Measurements from ENCODE around the gene RESP18.
A peak's percentile ranks its signal among the peaks of the same experiment; 100 is the strongest.

The RESP18 gene

GRCh38 chr2:219332542-219332941, at the start of gene RESP18:
RESP18 (minus strand) TSS chr2:219332744.
- no peak for DNase-seq (ENCODE audit: low read depth)

GRCh38 chr2:219381448-219381847, 48.9 kb upstream of the RESP18 start:
- DNase-seq (ENCODE audit: low read depth): no peak

GRCh38 chr2:219380926-219381325, 48.4 kb upstream of the RESP18 start:
- DNase-seq (ENCODE audit: low read depth): no peak

GRCh38 chr2:219378163-219378851, 45.8 kb upstream of the RESP18 start:
- no peak for DNase-seq (ENCODE audit: low read depth)

- DNase-seq (ENCODE audit: low read depth): no peak
Observed at GRCh38 chr2:219369447-219369861, 36.9 kb upstream of the RESP18 start.

DNA sequence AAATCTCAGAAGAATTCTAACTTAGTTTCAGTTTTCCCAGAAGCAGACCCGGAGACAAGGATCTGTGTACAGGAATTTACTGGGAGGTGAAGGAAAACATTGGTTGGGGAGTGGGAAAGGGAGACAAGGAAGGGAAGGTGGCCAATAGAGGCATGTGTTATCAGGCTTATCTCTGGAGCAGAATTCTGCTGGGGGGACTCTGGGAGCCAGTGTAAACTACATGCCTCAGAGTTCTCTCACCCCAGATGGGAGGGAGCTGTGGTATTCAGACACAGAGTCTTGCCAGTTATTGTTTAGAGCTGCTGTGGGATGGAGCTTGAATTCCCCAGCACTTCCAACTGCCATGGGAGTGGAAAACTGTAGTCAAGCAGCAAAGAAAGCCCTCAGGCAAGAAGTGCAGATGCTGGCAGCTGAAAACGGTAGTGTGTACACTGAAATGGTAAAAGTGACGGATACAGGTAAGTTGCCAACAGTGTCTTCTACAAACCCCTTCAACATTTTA, 36.2 kb upstream of the RESP18 start:
- DNase-seq (ENCODE audit: low read depth): no peak

DNA sequence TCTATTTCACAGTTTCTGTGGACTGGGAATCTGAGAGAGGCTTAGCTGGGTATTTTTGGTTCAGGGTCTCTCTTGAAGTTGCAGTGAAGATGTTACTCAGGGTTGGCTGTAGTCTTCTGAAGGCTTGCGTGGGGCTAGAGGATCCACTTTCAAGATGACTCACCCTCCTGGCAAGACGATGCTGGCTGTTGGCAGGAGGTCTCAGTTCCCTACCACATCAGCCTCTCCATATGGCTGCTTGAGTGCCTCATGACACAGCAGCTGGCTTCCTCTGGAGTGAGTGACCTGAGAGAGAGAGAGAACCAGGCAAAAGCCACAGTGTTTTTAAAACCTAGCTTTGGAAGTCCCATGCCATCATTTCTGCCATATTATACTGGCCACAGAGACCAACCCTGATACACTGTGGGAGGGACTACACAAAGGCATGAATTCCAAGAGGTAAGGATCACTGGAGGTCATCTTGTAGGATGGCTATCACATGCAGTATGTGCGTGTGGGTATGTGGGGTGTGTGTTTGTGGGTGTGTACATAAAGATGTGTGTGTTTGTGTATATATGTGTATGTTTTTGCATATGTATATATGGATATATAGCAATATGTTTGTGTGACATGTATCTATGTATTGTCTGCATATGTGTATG, 30.1 kb upstream of the RESP18 start:
- DNase-seq (ENCODE audit: low read depth): no peak

GRCh38 chr2:219362072-219362471, 29.5 kb upstream of the RESP18 start:
- no peak for DNase-seq (ENCODE audit: low read depth)

DNA sequence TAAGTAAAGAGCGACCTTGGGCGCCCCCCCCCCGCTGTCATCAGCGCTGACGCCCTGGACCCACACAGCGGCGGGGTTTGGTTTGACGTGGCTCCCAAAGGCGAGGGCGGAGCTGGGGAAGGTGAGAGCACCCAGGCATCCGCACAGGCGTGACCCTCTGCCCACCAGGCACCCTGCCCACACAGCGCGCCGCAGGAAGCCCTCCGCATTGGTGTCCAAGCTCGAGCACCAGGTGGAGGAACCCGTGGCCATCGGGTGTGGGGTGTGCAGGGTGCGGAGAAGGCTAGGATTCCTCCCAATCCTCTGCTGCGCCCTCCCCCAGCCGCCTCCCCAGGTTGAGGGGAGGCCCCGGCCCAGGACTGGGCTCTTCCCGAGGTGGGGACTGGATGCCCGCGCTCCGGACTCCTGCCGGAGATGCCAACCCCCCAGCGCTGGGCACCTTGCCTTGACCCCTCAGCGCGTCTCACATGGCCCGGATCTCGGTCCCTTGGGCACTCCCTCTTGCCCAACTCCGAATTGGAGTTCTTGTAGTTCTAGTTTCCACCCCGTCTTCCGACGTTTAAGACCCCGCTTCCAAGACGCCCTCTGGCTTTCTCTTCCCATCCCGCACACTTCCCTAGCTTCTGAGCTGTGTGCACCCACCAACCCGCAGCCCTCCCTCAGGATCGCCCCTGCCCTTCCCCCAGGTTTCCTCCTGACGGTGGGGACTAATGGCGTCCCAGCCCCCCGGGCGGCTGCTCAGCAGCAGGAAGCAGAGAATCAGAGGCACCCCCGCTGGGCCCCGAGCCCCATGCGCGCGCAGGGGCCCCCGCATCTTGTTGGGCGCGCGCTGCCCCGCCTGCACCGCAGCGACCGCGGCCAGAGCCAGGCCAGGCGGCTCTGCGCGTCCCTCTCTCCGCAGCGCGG, 25.9 kb upstream of the RESP18 start:
- DNase-seq (ENCODE audit: low read depth): peak; percentile 11

- no peak for DNase-seq (ENCODE audit: low read depth)
Observed at GRCh38 chr2:219356834-219357233, 24.3 kb upstream of the RESP18 start.

GRCh38 chr2:219354582-219354981, 22.0 kb upstream of the RESP18 start:
- DNase-seq (ENCODE audit: low read depth): no peak

- no peak for DNase-seq (ENCODE audit: low read depth)
Observed at GRCh38 chr2:219353129-219353528, 20.6 kb upstream of the RESP18 start.

DNA sequence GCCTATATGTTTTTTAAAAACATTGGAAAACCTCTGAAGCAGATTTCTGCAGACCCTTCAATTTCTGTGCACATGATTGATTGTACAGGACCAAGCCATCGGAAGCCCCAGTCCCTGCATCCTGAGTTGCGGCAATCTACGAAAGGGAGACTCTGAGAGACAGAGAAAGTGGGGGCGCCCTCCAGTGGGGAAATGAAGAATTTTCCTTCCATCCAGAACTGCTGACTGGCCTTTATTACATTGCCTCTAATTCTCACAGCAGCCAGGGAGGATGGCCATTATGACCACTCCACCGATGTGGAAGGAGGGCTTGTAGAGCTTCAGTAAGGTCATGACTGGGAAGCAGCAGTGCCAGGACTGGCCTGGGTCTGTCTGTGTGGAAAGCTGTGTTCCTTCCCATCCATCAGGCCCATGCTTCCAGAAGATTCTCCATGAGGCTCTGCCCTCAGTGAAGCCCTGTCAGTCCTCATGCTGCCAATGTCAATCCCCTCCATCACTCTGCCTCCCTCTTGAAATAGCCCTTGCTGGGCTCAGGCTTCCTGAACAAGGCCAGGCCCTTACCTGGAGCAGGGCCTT, 20.0 kb upstream of the RESP18 start:
- peak; percentile 42 for DNase-seq (ENCODE audit: low read depth)

DNA sequence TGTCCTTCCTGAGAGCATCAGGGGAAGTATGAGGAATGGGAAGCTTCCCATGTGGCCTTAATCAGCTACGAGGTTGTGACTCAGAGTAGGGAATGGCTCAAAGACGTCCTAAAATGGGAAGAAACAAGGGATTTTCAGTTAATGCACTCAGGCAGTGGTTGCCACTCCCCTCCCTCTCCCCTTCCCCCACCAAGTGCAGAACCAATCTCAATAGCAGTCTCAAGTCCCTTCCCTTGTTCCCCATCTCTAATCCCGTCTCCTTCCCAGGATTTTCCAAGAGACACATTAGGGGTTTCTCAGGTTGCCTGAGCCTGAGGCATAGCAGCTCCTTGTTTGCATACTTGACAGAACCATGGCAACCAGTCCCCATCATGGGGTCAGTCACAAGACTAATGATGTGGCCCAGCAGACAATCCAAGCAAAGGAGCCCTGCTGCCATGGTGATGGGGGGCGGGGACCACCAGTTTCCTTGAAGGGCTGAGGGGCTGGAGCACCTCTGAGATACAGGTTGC, 18.2 kb upstream of the RESP18 start:
- no peak for DNase-seq (ENCODE audit: low read depth)

- no peak for DNase-seq (ENCODE audit: low read depth)
Observed at GRCh38 chr2:219350215-219350614, 17.7 kb upstream of the RESP18 start.

GRCh38 chr2:219344751-219345430, 12.3 kb upstream of the RESP18 start:
- DNase-seq (ENCODE audit: low read depth): no peak

DNA sequence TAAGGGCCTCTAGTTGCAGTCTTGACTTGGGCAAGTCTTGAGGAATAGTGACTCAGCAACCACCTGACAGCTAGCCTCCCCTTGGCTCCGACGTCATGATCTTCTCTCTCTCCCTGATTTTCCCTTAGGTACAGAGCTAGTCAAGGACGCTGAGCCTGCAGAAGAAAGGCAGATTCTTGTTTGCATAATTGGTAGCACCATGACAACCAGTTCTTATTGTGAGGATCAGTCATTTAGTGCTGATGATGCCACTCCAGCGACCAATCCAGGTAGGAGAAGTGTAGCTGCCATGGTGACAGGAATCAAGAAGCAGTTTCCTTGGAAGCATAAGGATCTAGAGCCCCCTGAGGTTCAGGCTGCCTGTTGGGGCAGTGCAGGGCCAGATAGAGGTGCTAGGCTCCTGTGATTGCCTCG, 2.8 kb upstream of the RESP18 start:
- DNase-seq (ENCODE audit: low read depth): no peak

GRCh38 chr2:219334076-219334475, 1.5 kb upstream of the RESP18 start:
- DNase-seq (ENCODE audit: low read depth): no peak

DNA sequence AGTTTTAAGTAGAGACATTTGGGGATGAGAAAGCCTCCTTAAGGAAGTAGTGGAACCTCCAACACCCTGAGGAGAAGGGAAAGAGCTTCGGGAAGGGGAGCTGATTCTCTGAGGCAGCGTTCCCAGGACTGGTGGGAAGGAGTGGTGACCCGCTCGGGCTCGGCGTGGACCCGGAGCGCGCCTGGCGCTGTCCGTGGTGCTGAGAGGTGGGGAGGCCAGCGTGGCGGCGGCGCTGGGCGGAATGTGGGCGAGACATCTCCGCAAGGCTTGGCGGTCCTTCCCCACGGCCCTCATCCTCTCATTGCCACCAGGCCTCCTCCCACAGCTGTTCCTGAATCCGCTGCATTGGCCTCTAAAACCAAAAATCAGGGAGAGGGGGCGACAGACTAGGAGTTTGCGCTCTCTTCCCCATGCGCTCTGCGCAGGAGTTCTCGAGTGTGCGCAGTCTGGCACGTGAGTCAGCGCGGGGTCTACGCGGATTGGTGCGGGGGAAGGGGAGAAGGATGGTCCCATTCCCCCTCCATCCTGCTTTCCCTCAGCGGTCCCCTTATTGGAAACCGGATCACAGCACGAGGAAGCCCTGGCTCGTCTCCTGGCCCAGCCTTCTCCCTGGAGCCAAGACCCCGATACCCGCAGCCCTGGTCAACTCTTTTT, 857 bp downstream of the RESP18 start:
- DNase-seq (ENCODE audit: low read depth): no peak

DNA sequence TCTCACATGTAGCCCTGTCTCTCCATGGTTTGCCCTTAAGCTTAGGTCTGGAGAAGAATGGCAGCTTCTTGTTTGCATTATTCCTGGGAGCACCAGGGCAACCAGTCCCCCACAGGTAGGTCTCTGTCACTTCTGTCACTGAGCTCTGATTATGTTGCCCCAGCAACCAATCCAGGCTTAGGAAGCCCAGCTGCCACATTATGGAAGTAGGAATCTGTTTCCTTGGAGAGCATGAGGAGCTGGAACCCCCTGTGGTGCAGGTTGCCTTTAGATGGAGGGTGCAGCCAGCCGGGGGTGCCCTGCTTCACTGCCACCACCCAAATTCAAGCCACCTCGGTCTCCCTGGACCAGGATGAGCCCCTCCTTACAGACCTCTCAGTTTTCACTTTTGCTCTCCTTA, 4.8 kb downstream of the RESP18 start:
- DNase-seq (ENCODE audit: low read depth): no peak

Data from stimulated activated CD8-positive, alpha-beta memory T cell treated with anti-CD3 and anti-CD28 coated beads, Interleukin-4, amount 100 ng/mL, for 24 hours (primary cell).